HepG2 (cell line): ENCODE measurements around the gene DNAJB12. TPM values are rescaled to one million over a fixed set of nuclear protein-coding genes. Genes with fewer than 3 reads are reported as not detected.

Experiments used
- ATAC-seq: fragments of 200-7000 bp; cut with Tn5 transposase; 3 replicates; pipeline ENCODE4 v1.9.1; 2020; ENCODE audit warnings: mild to moderate bottlenecking, moderate library complexity
- BruUV-seq: library from RNA; stranded (reverse); fragments of 400-500 nt; replicated peaks from 2 replicates; lab custom pipeline; 2021; lab: Mats Ljungman, UMichigan
- CTCF ChIA-PET: fragments of 300-600 bp; formaldehyde crosslinking; extraction: SDS; loops from one replicate; lab custom pipeline; 2021; ENCODE audit warnings: low total read pairs, inconsistent platforms, low intra/inter-chr PET ratio; lab: Yijun Ruan, JAX
- POLR2A ChIA-PET: fragments of 350-600 bp; sonication (Branson Sonifier 250); formaldehyde crosslinking; loops from one replicate; lab custom pipeline; 2020; ENCODE audit warnings: antibody characterized with exemption, inconsistent platforms; lab: Yijun Ruan, JAX
- DNase-seq: peaks from one replicate; pipeline ENCODE4 v3.0.0-alpha.2; 2015; ENCODE audit warnings: low spot score
- FAIRE-seq: peaks from 3 replicates; lab custom pipeline; 2011; peaks lifted over from hg19 to GRCh38; lab: Jason Lieb, UNC
- H2AFZ ChIP-seq: one replicate; pipeline ENCODE4 v1.6.1; 2011; ENCODE audit warnings: low read length, inconsistent platforms
- H3K27ac ChIP-seq: fragments of 300-600 bp; 3 replicates; pipeline ENCODE4 v1.8.0; 2011; ENCODE audit warnings: mixed run types, mild to moderate bottlenecking, mixed read lengths, low read length, inconsistent platforms; ENCODE audit not compliant: insufficient read depth; ENCODE audit errors: extremely low read length
- H3K27me3 ChIP-seq, 2 experiments: fragments of 200-600 bp in 1 of 2; 2 replicates in 1 of 2; 3 replicates in 1 of 2; pipeline versions ENCODE4 v1.6.0 to v1.8.0; 2011; ENCODE audit warnings: low read length in 2 of 2, mild to moderate bottlenecking in 2 of 2, moderate library complexity in 2 of 2, inconsistent platforms in 1 of 2; ENCODE audit not compliant: insufficient read depth in 2 of 2, control insufficient read depth in 1 of 2
- H3K36me3 ChIP-seq, 2 experiments: fragments of 200-600 bp in 1 of 2; replicated peaks in 1 of 2; 2 replicates in 1 of 2; 3 replicates in 1 of 2; pipeline versions ENCODE4 v1.5.1 to v1.8.0; 2011; ENCODE audit warnings: low read length in 2 of 2, inconsistent platforms in 1 of 2; ENCODE audit not compliant: insufficient read depth in 2 of 2, control insufficient read depth in 1 of 2
- H3K4me1 ChIP-seq: 2 replicates; pipeline ENCODE4 v1.5.1; 2012; ENCODE audit warnings: low read length, inconsistent platforms; ENCODE audit not compliant: insufficient read depth
- H3K4me2 ChIP-seq: 2 replicates; pipeline ENCODE4 v1.6.0; 2011; ENCODE audit warnings: low read depth, low read length, inconsistent platforms
- H3K4me3 ChIP-seq, 3 experiments: fragments of 200-600 bp in 1 of 3; sonication (generic), shearing (Covaris generic) in 1 of 3; replicated peaks in 1 of 3; 2 replicates each; pipeline ENCODE4 v1.5.1; 2011 to 2016; ENCODE audit warnings: low read length in 3 of 3, inconsistent platforms in 2 of 3, low read depth in 2 of 3, mild to moderate bottlenecking in 2 of 3, control low read depth in 1 of 3, mixed read lengths in 1 of 3; ENCODE audit not compliant: insufficient read depth in 1 of 3
- H3K79me2 ChIP-seq: one replicate; pipeline ENCODE4 v1.6.1; 2011; ENCODE audit warnings: low read length, inconsistent platforms; ENCODE audit not compliant: insufficient read depth
- H3K9ac ChIP-seq: 2 replicates; pipeline ENCODE4 v1.6.0; 2011; ENCODE audit warnings: mild to moderate bottlenecking, low read depth, low read length, inconsistent platforms; ENCODE audit not compliant: insufficient read depth
- H3K9me3 ChIP-seq: 2 replicates; pipeline ENCODE4 v1.5.1; 2012; ENCODE audit warnings: mild to moderate bottlenecking, low read length
- H4K20me1 ChIP-seq: 2 replicates; pipeline ENCODE4 v1.6.0; 2011; ENCODE audit warnings: inconsistent platforms, mild to moderate bottlenecking, low read length, moderate library complexity; ENCODE audit not compliant: insufficient read depth
- CHD2 ChIP-seq: IDR thresholded peaks from 2 replicates; pipeline ENCODE4 v1.6.1; 2011; ENCODE audit warnings: low read depth, low read length, improper control_type of control experiment
- GTF3A ChIP-seq: sonication (generic); formaldehyde crosslinking; conservative IDR thresholded peaks from 2 replicates; pipeline ENCODE4 v1.4.0; 2020; ENCODE audit warnings: mild to moderate bottlenecking, missing genetic modification reagents
- HBP1 ChIP-seq: IDR thresholded peaks from 2 replicates; pipeline ENCODE4 v1.6.1; 2016; ENCODE audit warnings: low read depth, control low read depth
- HNF4A ChIP-seq: sonication (generic); formaldehyde crosslinking; IDR thresholded peaks from 2 replicates; pipeline ENCODE4 v1.4.0; 2020; ENCODE audit warnings: missing genetic modification reagents
- KLF11 ChIP-seq: IDR thresholded peaks from 2 replicates; pipeline ENCODE4 v1.6.1; 2016; ENCODE audit warnings: missing compliant biosample characterization
- KLF13 ChIP-seq: sonication (generic); formaldehyde crosslinking; IDR thresholded peaks from 2 replicates; pipeline ENCODE4 v1.4.0; 2020; ENCODE audit warnings: mild to moderate bottlenecking, missing genetic modification reagents
- RXRB ChIP-seq: IDR thresholded peaks from 2 replicates; pipeline ENCODE4 v1.6.1; 2016; ENCODE audit warnings: borderline replicate concordance, missing genetic modification reagents, missing compliant biosample characterization
- SALL1 ChIP-seq: sonication (generic); formaldehyde crosslinking; IDR thresholded peaks from 2 replicates; pipeline ENCODE4 v1.8.0; 2022; ENCODE audit warnings: mild to moderate bottlenecking, missing genetic modification reagents
- TBX2 ChIP-seq: sonication (generic); formaldehyde crosslinking; IDR thresholded peaks from 2 replicates; pipeline ENCODE4 v1.5.0; 2020; ENCODE audit warnings: missing genetic modification reagents, mild to moderate bottlenecking, borderline replicate concordance
- USF2 ChIP-seq, 2 experiments: sonication (generic) in 1 of 2; formaldehyde crosslinking in 1 of 2; IDR thresholded peaks; 2 replicates each; pipeline versions ENCODE4 v1.5.1 to v1.6.1; 2011 to 2020; ENCODE audit warnings: borderline replicate concordance in 1 of 2, low read depth in 1 of 2, low read length in 1 of 2, mild to moderate bottlenecking in 1 of 2, missing genetic modification reagents in 1 of 2, moderate library complexity in 1 of 2
- ZBTB10 ChIP-seq: sonication (generic); formaldehyde crosslinking; IDR thresholded peaks from 2 replicates; pipeline ENCODE4 v1.4.0; 2020; ENCODE audit warnings: missing genetic modification reagents, borderline replicate concordance
- ZMYM2 ChIP-seq: sonication (generic); formaldehyde crosslinking; IDR thresholded peaks from 2 replicates; pipeline ENCODE4 v1.8.0; 2022; ENCODE audit warnings: mild to moderate bottlenecking, missing genetic modification reagents
- ZNF235 ChIP-seq: sonication (generic); formaldehyde crosslinking; IDR thresholded peaks from 2 replicates; pipeline ENCODE4 v1.8.1; 2023; ENCODE audit warnings: mild to moderate bottlenecking, missing genetic modification reagents, borderline replicate concordance
- ZNF44 ChIP-seq: sonication (generic); formaldehyde crosslinking; IDR thresholded peaks from 2 replicates; pipeline ENCODE4 v1.5.1; 2020; ENCODE audit warnings: mild to moderate bottlenecking, missing genetic modification reagents
- ZNF549 ChIP-seq: sonication (generic); formaldehyde crosslinking; IDR thresholded peaks from 2 replicates; pipeline ENCODE4 v1.5.0; 2020; ENCODE audit warnings: missing genetic modification reagents
- ZNF749 ChIP-seq: sonication (generic); formaldehyde crosslinking; IDR thresholded peaks from 2 replicates; pipeline ENCODE4 v1.8.0; 2022; ENCODE audit warnings: mild to moderate bottlenecking, missing genetic modification reagents, moderate library complexity, borderline replicate concordance
- ZSCAN29 ChIP-seq: sonication (generic); formaldehyde crosslinking; conservative IDR thresholded peaks from 2 replicates; pipeline ENCODE4 v1.4.0; 2020; ENCODE audit warnings: mild to moderate bottlenecking, missing genetic modification reagents
- WGBS: methylation state at CpG from one replicate; pipeline ENCODE4 v1.1.6; 2017; ENCODE audit warnings: low lambda C conversion rate; 5-methylcytosine and 5-hydroxymethylcytosine counted together
- in situ Hi-C: cut with HindIII; loops from 2 replicates; pipeline ENCODE4 v1.10.0; 2017; ENCODE audit warnings: low pct_unique_long_range_greater_than_20kb; ENCODE audit not compliant: extremely low pct_ligation_motif_present
- intact Hi-C: fragments of 100-400 bp; cut with micrococcal nuclease; formaldehyde crosslinking; loops from one replicate; pipeline ENCODE4 v1.10.0; 2022; ENCODE audit not compliant: unreplicated experiment
- polyA plus RNA-seq, 8 experiments: library from polyadenylated mRNA; depleted of rRNA in 3 of 8; stranded (reverse) in 7 of 8; unstranded in 1 of 8; fragments of >200 nt; fragmentation: Illumina TruSeq in 4 of 8; extraction: Trizol in 4 of 8; gene quantifications; 2 replicates each; pipeline versions ENCODE4 v1.2.1 to v1.2.3, GENCODE V29; 2011 to 2016; ENCODE audit warnings: low read depth in 4 of 8, missing spikeins in 1 of 8, mixed read lengths in 1 of 8; ENCODE audit not compliant: insufficient read depth in 1 of 8
- total RNA-seq, 5 experiments: library from RNA; depleted of rRNA; stranded (reverse); fragments of >200 nt; fragmentation: Illumina TruSeq; extraction: Trizol; gene quantifications; 2 replicates each; pipeline ENCODE4 v1.2.3, GENCODE V29; 2016; ENCODE audit warnings: low read depth in 1 of 5

DNAJB12 gene
- total and polyA plus RNA-seq, 2 of the 13 experiments (the other 11 are each of a cell fraction or from before 2014, with no cell fraction given), result 10.8 to 18.2 TPM

- peak overlapping the region; percentile 90 for H3K4me2 ChIP-seq
- intact Hi-C loops, result loop anchor here (1.0 to 10.0 kb wide), 3 partner anchors 67 to 202 kb away; no protein-coding TSS in a partner anchor
- H3K4me1 ChIP-seq, result peaks cover 90% of the 10 kb centered on the region
- no peaks in the 10 kb centered on the region for H3K9me3 ChIP-seq
- H3K27me3 ChIP-seq, result no peaks in the 10 kb centered on the region
- ATAC-seq (peak; percentile 72), DNase-seq (peak; percentile 71), FAIRE-seq (peak; percentile 79)
- H3K27ac ChIP-seq, result no peak overlapping the region
- 3% methylated on average over 8 of the region's 14 CpGs for WGBS
- H3K36me3 ChIP-seq, result no peaks in the 10 kb centered on the region
- peak overlapping the region; percentile 63 for H3K9ac ChIP-seq
- H3K4me3 ChIP-seq, result peak overlapping the region; percentile 42 to 71 (median 48); a peak in 5 of 6 replicates
- in situ Hi-C loops, result loop anchor here (5.0 to 25.0 kb wide), 2 partner anchors 51 to 241 kb away; partner anchors contain the start of gene SPOCK2
- no peaks in the 10 kb centered on the region for H4K20me1 ChIP-seq
- peak overlapping the region; percentile 84 for H2AFZ ChIP-seq
- ChIA-PET POLR2A (interaction anchor here (0.6 to 5.4 kb wide), 9 partner anchors 7 to 203 kb away, joined by 3 to 80 read pairs (median 3); partner anchors contain the start of genes ANAPC16, ASCC1 and DDIT4), CTCF (interaction anchor here (0.7 to 2.0 kb wide), 5 partner anchors 12 to 280 kb away, joined by 3 to 12 read pairs (median 4); partner anchors contain the start of gene DDIT4)
- BruUV-seq, result no TSS peak
- no peaks in the 10 kb centered on the region for H3K79me2 ChIP-seq
- TF ChIP-seq GTF3A (CRISPR knock-in tag) (no peak), ZBTB10 (no peak), SALL1 (CRISPR knock-in tag) (peak; percentile 35; the same call in 1 of the 2 replicates), USF2 (IDR thresholded peaks at IDR 0.05; ENCODE audit: low read depth, low read length) (no peak), USF2 (CRISPR knock-in tag; IDR thresholded peaks at IDR 0.05; ENCODE audit: borderline replicate concordance) (no peak), TBX2 (CRISPR knock-in tag) (peak; percentile 17; the same call in 1 of the 2 replicates), ZNF549 (CRISPR knock-in tag) (no peak), ZNF749 (CRISPR knock-in tag) (no peak), ZMYM2 (CRISPR knock-in tag) (no peak), ZNF44 (no peak), RXRB (peak; percentile 34; the same call in 1 of the 2 replicates), KLF11 (CRISPR knock-in tag) (no peak), ZNF235 (CRISPR knock-in tag) (no peak), HBP1 (CRISPR knock-in tag) (no peak), KLF13 (CRISPR knock-in tag) (0 out of 2 replicates have a peak, but pooled peaks have one; percentile 22), ZSCAN29 (0 out of 2 replicates have a peak, but pooled peaks have one; percentile 44), CHD2 (no peak), HNF4A (no peak)
These were observed 26.5 kb downstream of the DNAJB12 start for GRCh38 chr10:72328045-72328828.
